ENCODE measurements around the gene CCPG1. TPM values are rescaled to one million over a fixed set of nuclear protein-coding genes. Genes with fewer than 3 reads are reported as not detected.

Gene CCPG1
- total RNA-seq, 1 experiment from 2014 or later = 17.1 TPM

GRCh38 chr15:55320963-55321362, 87.2 kb downstream of the CCPG1 start:
- H3K27me3 Mint-ChIP-seq (ENCODE audit: low read depth) = no peaks in the 10 kb centered on the region
- CTCF ChIA-PET = no interaction called here
- POLR2A ChIA-PET = no interaction called here

More at GRCh38 chr15:55320963-55321362, 87.2 kb downstream of the CCPG1 start:
- Mint-ChIP-seq H3K36me3 (0 out of 2 replicates have a peak, but pooled peaks cover 3% of the 10 kb centered on the region), H3K27ac (no peak overlapping the region), H3K9me3 (no peaks in the 10 kb centered on the region), H3K4me1 (peaks cover 27% of the 10 kb centered on the region), H3K4me3 (no peak overlapping the region)
- no peak for DNase-seq (ENCODE audit: low spot score)
- no peak for ATAC-seq
- TF ChIP-seq GABPB1 (CRISPR knock-in tag; IDR thresholded peaks at IDR 0.05) = no peak
- no peak for TF ChIP-seq ESRRA (CRISPR knock-in tag; IDR thresholded peaks at IDR 0.05; ENCODE audit: borderline replicate concordance)
- TF ChIP-seq, protein P1, sequence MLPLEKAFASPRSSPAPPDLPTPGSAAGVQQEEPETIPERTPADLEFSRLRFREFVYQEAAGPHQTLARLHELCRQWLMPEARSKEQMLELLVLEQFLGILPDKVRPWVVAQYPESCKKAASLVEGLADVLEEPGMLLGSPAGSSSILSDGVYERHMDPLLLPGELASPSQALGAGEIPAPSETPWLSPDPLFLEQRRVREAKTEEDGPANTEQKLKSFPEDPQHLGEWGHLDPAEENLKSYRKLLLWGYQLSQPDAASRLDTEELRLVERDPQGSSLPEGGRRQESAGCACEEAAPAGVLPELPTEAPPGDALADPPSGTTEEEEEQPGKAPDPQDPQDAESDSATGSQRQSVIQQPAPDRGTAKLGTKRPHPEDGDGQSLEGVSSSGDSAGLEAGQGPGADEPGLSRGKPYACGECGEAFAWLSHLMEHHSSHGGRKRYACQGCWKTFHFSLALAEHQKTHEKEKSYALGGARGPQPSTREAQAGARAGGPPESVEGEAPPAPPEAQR (CRISPR knock-in tag; IDR thresholded peaks at IDR 0.05) = no peak
- TF ChIP-seq ETV6 (CRISPR knock-in tag; IDR thresholded peaks at IDR 0.05) = no peak
- TF ChIP-seq HMGA2 (CRISPR knock-in tag; IDR thresholded peaks at IDR 0.05) = no peak
- no peak for TF ChIP-seq ZNF396 (CRISPR knock-in tag; IDR thresholded peaks at IDR 0.05; ENCODE audit: borderline replicate concordance)
- no peak for TF ChIP-seq ZNF512 (CRISPR knock-in tag; IDR thresholded peaks at IDR 0.05; ENCODE audit: borderline replicate concordance)
- TF ChIP-seq, protein P2, sequence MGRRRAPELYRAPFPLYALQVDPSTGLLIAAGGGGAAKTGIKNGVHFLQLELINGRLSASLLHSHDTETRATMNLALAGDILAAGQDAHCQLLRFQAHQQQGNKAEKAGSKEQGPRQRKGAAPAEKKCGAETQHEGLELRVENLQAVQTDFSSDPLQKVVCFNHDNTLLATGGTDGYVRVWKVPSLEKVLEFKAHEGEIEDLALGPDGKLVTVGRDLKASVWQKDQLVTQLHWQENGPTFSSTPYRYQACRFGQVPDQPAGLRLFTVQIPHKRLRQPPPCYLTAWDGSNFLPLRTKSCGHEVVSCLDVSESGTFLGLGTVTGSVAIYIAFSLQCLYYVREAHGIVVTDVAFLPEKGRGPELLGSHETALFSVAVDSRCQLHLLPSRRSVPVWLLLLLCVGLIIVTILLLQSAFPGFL (CRISPR knock-in tag; IDR thresholded peaks at IDR 0.05; ENCODE audit: borderline replicate concordance) = no peak
- no peak for TF ChIP-seq HMGXB4 (CRISPR knock-in tag; IDR thresholded peaks at IDR 0.05)
- TF ChIP-seq, protein P3, sequence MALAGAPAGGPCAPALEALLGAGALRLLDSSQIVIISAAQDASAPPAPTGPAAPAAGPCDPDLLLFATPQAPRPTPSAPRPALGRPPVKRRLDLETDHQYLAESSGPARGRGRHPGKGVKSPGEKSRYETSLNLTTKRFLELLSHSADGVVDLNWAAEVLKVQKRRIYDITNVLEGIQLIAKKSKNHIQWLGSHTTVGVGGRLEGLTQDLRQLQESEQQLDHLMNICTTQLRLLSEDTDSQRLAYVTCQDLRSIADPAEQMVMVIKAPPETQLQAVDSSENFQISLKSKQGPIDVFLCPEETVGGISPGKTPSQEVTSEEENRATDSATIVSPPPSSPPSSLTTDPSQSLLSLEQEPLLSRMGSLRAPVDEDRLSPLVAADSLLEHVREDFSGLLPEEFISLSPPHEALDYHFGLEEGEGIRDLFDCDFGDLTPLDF (CRISPR knock-in tag; IDR thresholded peaks at IDR 0.05) = no peak
- no peak for TF ChIP-seq MLX (CRISPR knock-in tag; IDR thresholded peaks at IDR 0.05)
- TF ChIP-seq JUN (CRISPR knock-in tag; IDR thresholded peaks at IDR 0.05) = no peak
- TF ChIP-seq ARID4B (CRISPR knock-in tag; IDR thresholded peaks at IDR 0.05; ENCODE audit: borderline replicate concordance) = no peak
- no peak for TF ChIP-seq ELF4 (CRISPR knock-in tag; IDR thresholded peaks at IDR 0.05; ENCODE audit: low read depth)
- TF ChIP-seq ZNF671 (CRISPR knock-in tag; IDR thresholded peaks at IDR 0.05) = no peak
- TF ChIP-seq, protein P4, sequence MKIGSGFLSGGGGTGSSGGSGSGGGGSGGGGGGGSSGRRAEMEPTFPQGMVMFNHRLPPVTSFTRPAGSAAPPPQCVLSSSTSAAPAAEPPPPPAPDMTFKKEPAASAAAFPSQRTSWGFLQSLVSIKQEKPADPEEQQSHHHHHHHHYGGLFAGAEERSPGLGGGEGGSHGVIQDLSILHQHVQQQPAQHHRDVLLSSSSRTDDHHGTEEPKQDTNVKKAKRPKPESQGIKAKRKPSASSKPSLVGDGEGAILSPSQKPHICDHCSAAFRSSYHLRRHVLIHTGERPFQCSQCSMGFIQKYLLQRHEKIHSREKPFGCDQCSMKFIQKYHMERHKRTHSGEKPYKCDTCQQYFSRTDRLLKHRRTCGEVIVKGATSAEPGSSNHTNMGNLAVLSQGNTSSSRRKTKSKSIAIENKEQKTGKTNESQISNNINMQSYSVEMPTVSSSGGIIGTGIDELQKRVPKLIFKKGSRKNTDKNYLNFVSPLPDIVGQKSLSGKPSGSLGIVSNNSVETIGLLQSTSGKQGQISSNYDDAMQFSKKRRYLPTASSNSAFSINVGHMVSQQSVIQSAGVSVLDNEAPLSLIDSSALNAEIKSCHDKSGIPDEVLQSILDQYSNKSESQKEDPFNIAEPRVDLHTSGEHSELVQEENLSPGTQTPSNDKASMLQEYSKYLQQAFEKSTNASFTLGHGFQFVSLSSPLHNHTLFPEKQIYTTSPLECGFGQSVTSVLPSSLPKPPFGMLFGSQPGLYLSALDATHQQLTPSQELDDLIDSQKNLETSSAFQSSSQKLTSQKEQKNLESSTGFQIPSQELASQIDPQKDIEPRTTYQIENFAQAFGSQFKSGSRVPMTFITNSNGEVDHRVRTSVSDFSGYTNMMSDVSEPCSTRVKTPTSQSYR (CRISPR knock-in tag; IDR thresholded peaks at IDR 0.05) = no peak
- no peak for TF ChIP-seq JAZF1 (CRISPR knock-in tag; IDR thresholded peaks at IDR 0.05)
